A549 (cell line): ENCODE data around the gene NTN1. TPM values are rescaled to one million over a fixed set of nuclear protein-coding genes. Genes with fewer than 3 reads are reported as not detected.

Experiments
- ATAC-seq, 2 experiments: fragments of 200-7000 bp in 1 of 2; fragments of >200 bp in 1 of 2; cut with Nextera tagmentation in 1 of 2; cut with Tn5 transposase in 1 of 2; 3 replicates each; pipeline versions ENCODE4 v1.8.0 to v1.9.1; 2018 to 2020; ENCODE audit warnings: mild to moderate bottlenecking in 1 of 2, moderate library complexity in 1 of 2
- CTCF ChIA-PET: fragments of 300-600 bp; sonication (Branson Sonifier 250); formaldehyde crosslinking; extraction: SDS; loops from one replicate; lab custom pipeline; 2021; ENCODE audit warnings: antibody characterized with exemption, inconsistent platforms; lab: Yijun Ruan, JAX
- POLR2A ChIA-PET: fragments of 350-600 bp; formaldehyde crosslinking; extraction: SDS; loops from one replicate; lab custom pipeline; 2021; ENCODE audit warnings: antibody characterized with exemption, inconsistent platforms; lab: Yijun Ruan, JAX
- DNase-seq, 2 experiments: peaks; one replicate each; pipeline versions ENCODE4 v3.0.0 to v3.0.0-alpha.2; 2011 to 2016; ENCODE audit warnings: low read depth in 1 of 2, low spot score in 1 of 2
- FAIRE-seq: peaks from 2 replicates; lab custom pipeline; 2011; peaks lifted over from hg19 to GRCh38; lab: Jason Lieb, UNC
- H3K27ac ChIP-seq, 2 experiments: fragments of >200 bp; sonication (Bioruptor Twin); formaldehyde crosslinking; 3 replicates each; pipeline ENCODE4 v1.5.1; 2016 to 2017
- H3K4me1 ChIP-seq: fragments of >200 bp; sonication (Bioruptor Twin); formaldehyde crosslinking; 3 replicates; pipeline ENCODE4 v1.6.1; 2016
- H3K4me2 ChIP-seq: fragments of >200 bp; sonication (Bioruptor Twin); formaldehyde crosslinking; 3 replicates; pipeline ENCODE4 v1.6.1; 2016
- H3K4me3 ChIP-seq: fragments of >200 bp; sonication (Bioruptor Twin); formaldehyde crosslinking; 3 replicates; pipeline ENCODE4 v1.5.1; 2016
- H3K9me3 ChIP-seq: fragments of >200 bp; sonication (Bioruptor Twin); formaldehyde crosslinking; 3 replicates; pipeline ENCODE4 v1.6.1; 2016
- CHD2 ChIP-seq: fragments of 150-350 bp; IDR thresholded peaks from 2 replicates; pipeline ENCODE4 v1.6.1; 2014; ENCODE audit warnings: low read length; ENCODE audit not compliant: partially characterized antibody
- CTCF ChIP-seq: fragments of >200 bp; sonication (Bioruptor Twin); formaldehyde crosslinking; IDR thresholded peaks from 3 replicates; pipeline ENCODE4 v1.5.1; 2016
- EHF ChIP-seq: fragments of 250-450 bp; sonication (Bioruptor Pico); IDR thresholded peaks from 2 replicates; pipeline ENCODE4 v1.5.0; 2020; ENCODE audit warnings: mild to moderate bottlenecking
- EP300 ChIP-seq, 2 experiments: fragments of >200 bp; sonication (Bioruptor Twin); formaldehyde crosslinking; IDR thresholded peaks; 2 replicates in 1 of 2; 3 replicates in 1 of 2; pipeline ENCODE4 v1.6.1; 2016 to 2017
- FOSB ChIP-seq: fragments of 250-450 bp; sonication (Bioruptor Pico); IDR thresholded peaks from 2 replicates; pipeline ENCODE4 v1.5.0; 2020; ENCODE audit warnings: mild to moderate bottlenecking, moderate library complexity
- FOSL2 ChIP-seq, 2 experiments: fragments of 450-650 bp in 1 of 2; fragments of >200 bp in 1 of 2; sonication (Bioruptor Twin) in 1 of 2; formaldehyde crosslinking; IDR thresholded peaks; 2 replicates each; pipeline versions ENCODE4 v1.5.0 to v1.6.1; 2016 to 2020; ENCODE audit warnings: mild to moderate bottlenecking in 1 of 2, moderate library complexity in 1 of 2
- FOXS1 ChIP-seq: fragments of 250-450 bp; sonication (Bioruptor Pico); IDR thresholded peaks from 2 replicates; pipeline ENCODE4 v1.5.0; 2020; ENCODE audit warnings: mild to moderate bottlenecking, moderate library complexity
- HOXA7 ChIP-seq: fragments of 250-450 bp; sonication (Bioruptor Pico); IDR thresholded peaks from 2 replicates; pipeline ENCODE4 v1.5.0; 2020; ENCODE audit warnings: mild to moderate bottlenecking, moderate library complexity
- HOXB5 ChIP-seq: fragments of 250-450 bp; sonication (Bioruptor Pico); IDR thresholded peaks from 2 replicates; pipeline ENCODE4 v1.5.0; 2020; ENCODE audit warnings: mild to moderate bottlenecking, moderate library complexity
- JUN ChIP-seq, 2 experiments: fragments of >200 bp; sonication (Bioruptor Twin); formaldehyde crosslinking; IDR thresholded peaks; 2 replicates in 1 of 2; 3 replicates in 1 of 2; pipeline ENCODE4 v1.6.1; 2016 to 2017
- KDM1A ChIP-seq: fragments of 200-600 bp; sonication (generic); IDR thresholded peaks from 2 replicates; pipeline ENCODE4 v1.6.1; 2016; ENCODE audit warnings: low read depth, mild to moderate bottlenecking
- MAX ChIP-seq: IDR thresholded peaks from 2 replicates; pipeline ENCODE4 v1.6.1; 2012
- MAZ ChIP-seq: fragments of 150-350 bp; IDR thresholded peaks from 2 replicates; pipeline ENCODE4 v1.6.1; 2014; ENCODE audit warnings: antibody characterized with exemption, low read depth, low read length, borderline replicate concordance
- MYC ChIP-seq: IDR thresholded peaks from 2 replicates; pipeline ENCODE4 v1.6.1; 2012; ENCODE audit warnings: mild to moderate bottlenecking, inconsistent platforms, low read length, improper control_type of control experiment, borderline replicate concordance
- NPAS2 ChIP-seq: fragments of 250-450 bp; sonication (Bioruptor Pico); IDR thresholded peaks from 2 replicates; pipeline ENCODE4 v1.8.0; 2022; ENCODE audit warnings: mild to moderate bottlenecking, moderate library complexity, borderline replicate concordance
- NR3C1 ChIP-seq: fragments of >200 bp; sonication (Bioruptor Twin); formaldehyde crosslinking; IDR thresholded peaks from 3 replicates; pipeline ENCODE4 v1.6.1; 2017
- PBX3 ChIP-seq: IDR thresholded peaks from 2 replicates; pipeline ENCODE4 v1.6.1; 2012
- RAD21 ChIP-seq, 2 experiments: fragments of >200 bp in 1 of 2; sonication (Bioruptor Twin) in 1 of 2; formaldehyde crosslinking in 1 of 2; IDR thresholded peaks in 1 of 2; conservative IDR thresholded peaks in 1 of 2; 2 replicates in 1 of 2; 3 replicates in 1 of 2; pipeline ENCODE4 v1.6.1; 2012 to 2018; ENCODE audit warnings: inconsistent platforms in 1 of 2
- RCOR1 ChIP-seq: fragments of 150-350 bp; IDR thresholded peaks from 2 replicates; pipeline ENCODE4 v1.6.1; 2014; ENCODE audit warnings: antibody characterized with exemption, low read length, low read depth
- REST ChIP-seq: fragments of 200-600 bp; sonication (generic); IDR thresholded peaks from 2 replicates; pipeline ENCODE4 v1.6.1; 2016; ENCODE audit warnings: antibody characterized with exemption, mild to moderate bottlenecking, moderate library complexity
- TFCP2L1 ChIP-seq: fragments of 250-450 bp; sonication (Bioruptor Pico); IDR thresholded peaks from 2 replicates; pipeline ENCODE4 v1.5.0; 2021; ENCODE audit warnings: mild to moderate bottlenecking
- USF2 ChIP-seq: fragments of 450-650 bp; IDR thresholded peaks from 2 replicates; pipeline ENCODE4 v1.6.1; 2014; ENCODE audit warnings: antibody characterized with exemption
- ZC3H11A ChIP-seq: fragments of 450-650 bp; IDR thresholded peaks from 2 replicates; pipeline ENCODE4 v1.6.1; 2014; ENCODE audit warnings: antibody characterized with exemption, mild to moderate bottlenecking
- ZSCAN20 ChIP-seq: fragments of 250-450 bp; sonication (Bioruptor Pico); IDR thresholded peaks from 2 replicates; pipeline ENCODE4 v1.8.0; 2022; ENCODE audit warnings: mild to moderate bottlenecking, moderate library complexity
- WGBS: methylation state at CpG from one replicate; pipeline ENCODE4 v1.1.6; 2017; ENCODE audit errors: missing lambda C conversion rate; 5-methylcytosine and 5-hydroxymethylcytosine counted together
- polyA plus RNA-seq, 4 experiments: library from polyadenylated mRNA; depleted of rRNA in 3 of 4; stranded (reverse); fragments of >200 nt; fragmentation: RNase III in 1 of 4; extraction: RNeasy Plus Mini Kit Qiagen cat#74134 plus additional on column Dnase treatment in 1 of 4; gene quantifications; 2 replicates in 3 of 4; 3 replicates in 1 of 4; pipeline ENCODE4 v1.2.3, GENCODE V29; 2011 to 2017
- TF ChIP-seq, protein P1 (sequence below): fragments of 250-450 bp; sonication (Bioruptor Pico); IDR thresholded peaks from 2 replicates; pipeline ENCODE4 v1.5.0; 2020; ENCODE audit warnings: low read depth, mild to moderate bottlenecking, moderate library complexity

Gene NTN1
- polyA plus RNA-seq, 2 of the 4 experiments (the other 2 are of a cell fraction) = 0.12 to 0.13 TPM

GRCh38 chr17:9080983-9081382 is 59.7 kb downstream of the NTN1 start:
- H3K4me1 ChIP-seq = no peaks in the 10 kb centered on the region
- ChIA-PET POLR2A (no interaction called here), CTCF (interaction anchor here (0.8 to 1.2 kb wide), 2 partner anchors 216 to 474 kb away, joined by 3 read pairs; no protein-coding TSS in a partner anchor)
- no peak for TF ChIP-seq PBX3
- no peak for TF ChIP-seq KDM1A
- no peak for TF ChIP-seq NR3C1
- TF ChIP-seq FOSL2 (IDR thresholded peaks at IDR 0.05) = no peak
- TF ChIP-seq FOSL2 (CRISPR knock-in tag; IDR thresholded peaks at IDR 0.05) = no peak
- TF ChIP-seq, protein P1, sequence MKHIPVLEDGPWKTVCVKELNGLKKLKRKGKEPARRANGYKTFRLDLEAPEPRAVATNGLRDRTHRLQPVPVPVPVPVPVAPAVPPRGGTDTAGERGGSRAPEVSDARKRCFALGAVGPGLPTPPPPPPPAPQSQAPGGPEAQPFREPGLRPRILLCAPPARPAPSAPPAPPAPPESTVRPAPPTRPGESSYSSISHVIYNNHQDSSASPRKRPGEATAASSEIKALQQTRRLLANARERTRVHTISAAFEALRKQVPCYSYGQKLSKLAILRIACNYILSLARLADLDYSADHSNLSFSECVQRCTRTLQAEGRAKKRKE (CRISPR knock-in tag) = no peak
- TF ChIP-seq MAX = no peak
- no peak for TF ChIP-seq USF2
- no peak for TF ChIP-seq CHD2
- no peak for TF ChIP-seq EHF (CRISPR knock-in tag)
- TF ChIP-seq RAD21 (conservative IDR thresholded peaks at IDR 0.05 in 1 of 2, IDR thresholded peaks at IDR 0.05 in 1 of 2) = no peak
- no peak for TF ChIP-seq FOSB (CRISPR knock-in tag)
- no peak for FAIRE-seq
- no peak for ATAC-seq
- no peaks in the 10 kb centered on the region for H3K9me3 ChIP-seq
- no peak overlapping the region for H3K27ac ChIP-seq
- H3K4me3 ChIP-seq = no peak overlapping the region
- DNase-seq = no peak
- no peak overlapping the region for H3K4me2 ChIP-seq
- WGBS = 8% methylated on average over 3 of the region's 3 CpGs

DNA sequence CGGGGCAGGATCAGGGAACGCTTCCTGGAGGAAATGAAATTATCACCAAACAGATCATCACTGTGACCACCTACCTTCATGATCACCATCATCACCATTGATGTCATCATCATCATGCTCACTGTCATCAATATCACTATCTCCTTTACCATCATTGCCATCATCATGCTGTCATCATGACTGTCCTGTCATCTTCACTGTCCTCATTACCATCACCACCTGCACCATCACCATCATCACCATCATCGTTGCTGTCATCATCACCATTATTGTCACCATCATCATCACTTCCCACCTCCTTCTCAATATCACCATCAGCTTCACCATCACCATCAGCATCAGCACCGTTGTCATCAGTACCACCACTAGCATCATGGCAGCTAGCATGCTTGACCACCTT is 65.3 kb downstream of the NTN1 start:
- Histone ChIP-seq H3K4me2 (no peak overlapping the region), H3K27ac (no peak overlapping the region), H3K4me3 (no peak overlapping the region), H3K9me3 (no peaks in the 10 kb centered on the region), H3K4me1 (no peaks in the 10 kb centered on the region)
- ChIA-PET CTCF (interaction anchor here (1.7 kb wide), 1 partner anchor 22 kb away, joined by 4 read pairs; no protein-coding TSS in a partner anchor), POLR2A (no interaction called here)
- peak; percentile 61 for FAIRE-seq
- no peak for TF ChIP-seq FOXS1
- no peak for TF ChIP-seq HOXA7 (CRISPR knock-in tag)
- TF ChIP-seq USF2 = no peak
- no peak for TF ChIP-seq EP300 (IDR thresholded peaks at IDR 0.05)
- TF ChIP-seq TFCP2L1 (CRISPR knock-in tag) = no peak
- TF ChIP-seq JUN (IDR thresholded peaks at IDR 0.05) = no peak
- no peak for TF ChIP-seq REST
- TF ChIP-seq NPAS2 (CRISPR knock-in tag) = no peak
- TF ChIP-seq ZC3H11A = no peak
- no peak for TF ChIP-seq EHF (CRISPR knock-in tag)
- no peak for TF ChIP-seq ZSCAN20
- TF ChIP-seq CTCF = no peak
- no peak for TF ChIP-seq CHD2
- TF ChIP-seq HOXB5 (CRISPR knock-in tag) = no peak
- TF ChIP-seq RAD21 (conservative IDR thresholded peaks at IDR 0.05 in 1 of 2, IDR thresholded peaks at IDR 0.05 in 1 of 2) = no peak
- TF ChIP-seq MAZ = no peak
- no peak for TF ChIP-seq RCOR1
- TF ChIP-seq MYC = no peak
- no peak for ATAC-seq
- WGBS = 46% methylated on average over 4 of the region's 4 CpGs
- DNase-seq = no peak
